ENCODE measurements around the gene LYAR.

LYAR gene

DNA sequence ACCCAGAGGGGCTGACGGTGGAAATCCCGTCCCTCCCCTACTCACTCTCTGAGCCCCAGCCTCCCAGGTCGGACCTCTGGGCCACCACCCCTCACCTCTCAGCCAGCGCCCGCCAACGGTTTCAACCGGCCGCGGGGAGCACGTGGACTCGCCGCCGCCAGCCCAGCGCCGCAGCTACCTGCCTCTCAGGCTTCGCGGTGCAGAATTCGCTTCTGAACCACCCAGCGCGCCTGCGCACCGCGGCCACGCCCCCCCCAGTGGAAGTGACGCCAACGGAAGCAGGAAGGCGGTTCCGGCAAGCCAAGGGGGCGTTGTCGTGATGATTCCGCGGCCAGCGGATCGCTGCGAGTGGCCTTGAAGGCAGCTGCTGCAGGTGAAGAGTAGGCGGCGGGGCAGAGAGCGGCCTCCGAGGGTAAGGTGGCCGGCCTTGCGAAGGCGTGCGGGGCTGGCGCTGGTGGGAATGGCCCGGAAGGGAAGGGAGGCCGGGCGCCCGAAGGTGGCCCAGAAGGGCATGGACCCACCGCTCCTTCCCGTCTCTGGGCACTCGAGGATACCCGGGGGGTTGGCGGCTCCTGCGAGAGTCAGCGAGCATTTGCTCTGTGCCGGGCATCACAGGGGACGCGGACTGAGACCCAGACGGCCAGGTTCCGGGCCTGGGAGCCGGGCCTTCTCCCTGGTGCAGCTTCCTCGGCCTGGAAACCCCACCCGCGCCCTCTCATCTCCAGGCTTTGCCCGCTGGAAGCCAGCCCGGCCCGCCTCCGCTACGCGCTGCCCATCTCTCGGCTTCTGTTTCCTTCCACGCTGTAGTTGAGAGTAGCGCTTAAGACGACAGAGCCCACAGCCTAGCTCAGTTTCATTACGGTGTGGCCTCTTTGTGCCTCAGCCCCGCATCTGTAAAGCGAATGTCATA is at the start of gene LYAR, which contains the start of gene ZBTB49:
LYAR (minus strand) TSS at position 214 of the 910 bp plus-strand sequence. CDS start 6,412 bp downstream, outside the sequence.
ZBTB49 (plus strand) TSS at position 311 of the 910 bp plus-strand sequence. CDS start 9,695 bp downstream, outside the sequence.
- in situ Hi-C loops (cut with HindIII; ENCODE audit: low sequenced_read_pairs) = no loop called here

DNA sequence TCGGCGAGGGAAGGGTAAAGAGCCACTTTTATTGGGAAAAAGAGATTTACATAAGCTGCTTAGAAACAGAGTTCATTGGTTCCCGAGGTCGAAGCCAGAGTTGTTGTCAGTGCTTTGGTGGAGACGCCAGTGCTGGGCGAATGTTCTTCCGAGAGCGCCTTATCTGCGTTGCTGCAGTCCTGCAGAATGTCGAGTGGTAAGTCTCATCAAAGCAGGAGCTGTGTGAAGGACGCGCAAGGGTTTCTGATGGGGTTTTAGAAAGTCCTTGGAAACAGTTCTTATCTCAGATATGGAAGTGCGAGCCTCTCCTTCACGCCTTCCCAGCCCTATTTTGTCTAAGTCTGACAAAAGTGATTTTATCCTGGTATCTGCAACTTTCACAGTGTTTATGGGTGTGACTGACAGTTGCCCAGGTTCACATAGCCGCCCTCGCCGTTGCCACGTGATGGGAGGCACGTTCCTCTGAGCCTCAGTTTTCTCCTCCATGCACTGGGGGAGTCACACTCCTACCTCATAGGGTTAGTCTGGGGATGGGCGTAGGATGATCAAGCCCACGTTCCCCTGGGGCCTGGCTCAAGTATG is 49.6 kb upstream of the LYAR start:
- in situ Hi-C loops (cut with HindIII; ENCODE audit: low sequenced_read_pairs) = no loop called here

GRCh38 chr4:4338210-4339001 is 48.5 kb upstream of the LYAR start:
- in situ Hi-C loops (cut with HindIII; ENCODE audit: low sequenced_read_pairs) = no loop called here

GRCh38 chr4:4334798-4335520 is 45.0 kb upstream of the LYAR start:
- in situ Hi-C loops (cut with HindIII; ENCODE audit: low sequenced_read_pairs) = no loop called here

DNA sequence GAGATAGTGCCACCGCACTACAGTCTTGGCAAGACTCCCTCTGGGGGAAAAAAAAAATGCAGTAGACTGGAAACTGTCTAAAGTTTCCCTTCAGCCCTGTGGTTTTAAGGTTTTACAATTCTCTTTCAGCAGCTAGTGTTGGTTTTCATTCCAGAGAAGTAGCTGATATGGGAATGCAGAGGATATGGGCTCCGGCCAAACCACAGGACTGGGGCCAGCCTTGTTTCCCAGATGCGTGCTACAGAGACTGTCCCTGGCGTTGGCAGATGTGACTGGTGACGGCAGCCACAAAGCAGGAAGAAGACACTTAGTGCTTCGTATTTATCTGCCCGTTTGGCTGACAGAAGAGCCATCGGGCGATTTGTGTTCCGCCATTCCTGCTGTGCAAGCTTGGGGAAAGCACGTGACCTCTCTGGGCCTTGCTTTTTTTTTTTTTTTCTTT is 43.3 kb upstream of the LYAR start:
- in situ Hi-C loops (cut with HindIII; ENCODE audit: low sequenced_read_pairs) = no loop called here

GRCh38 chr4:4332529-4332928 is 42.6 kb upstream of the LYAR start:
- in situ Hi-C loops (cut with HindIII; ENCODE audit: low sequenced_read_pairs) = no loop called here

DNA sequence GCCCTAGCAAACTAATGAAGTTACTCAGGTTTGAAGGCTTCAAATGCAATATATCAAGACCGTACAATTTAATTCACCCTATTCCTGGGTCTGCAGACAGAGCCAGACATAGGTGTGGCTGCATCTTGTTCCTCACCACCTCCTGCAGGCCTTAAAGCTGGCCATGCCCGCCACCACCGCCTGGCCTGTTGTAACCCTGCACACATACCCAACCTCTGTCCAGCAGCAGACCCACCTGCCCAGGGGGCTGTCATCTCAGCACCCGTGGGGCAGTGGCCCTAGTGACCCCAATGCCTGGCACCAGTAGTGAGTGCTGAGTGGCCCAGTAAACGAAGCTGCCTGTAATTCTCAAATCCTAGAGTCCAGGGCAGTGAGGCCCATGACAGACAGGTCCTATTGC is 40.8 kb upstream of the LYAR start:
- in situ Hi-C loops (cut with HindIII; ENCODE audit: low sequenced_read_pairs) = no loop called here

GRCh38 chr4:4329496-4329895 is 39.5 kb upstream of the LYAR start:
- in situ Hi-C loops (cut with HindIII; ENCODE audit: low sequenced_read_pairs) = no loop called here

GRCh38 chr4:4328840-4329239 is 38.9 kb upstream of the LYAR start:
- in situ Hi-C loops (cut with HindIII; ENCODE audit: low sequenced_read_pairs) = no loop called here

- in situ Hi-C loops (cut with HindIII; ENCODE audit: low sequenced_read_pairs) = no loop called here
Observed at GRCh38 chr4:4328206-4328605, 38.3 kb upstream of the LYAR start.

DNA sequence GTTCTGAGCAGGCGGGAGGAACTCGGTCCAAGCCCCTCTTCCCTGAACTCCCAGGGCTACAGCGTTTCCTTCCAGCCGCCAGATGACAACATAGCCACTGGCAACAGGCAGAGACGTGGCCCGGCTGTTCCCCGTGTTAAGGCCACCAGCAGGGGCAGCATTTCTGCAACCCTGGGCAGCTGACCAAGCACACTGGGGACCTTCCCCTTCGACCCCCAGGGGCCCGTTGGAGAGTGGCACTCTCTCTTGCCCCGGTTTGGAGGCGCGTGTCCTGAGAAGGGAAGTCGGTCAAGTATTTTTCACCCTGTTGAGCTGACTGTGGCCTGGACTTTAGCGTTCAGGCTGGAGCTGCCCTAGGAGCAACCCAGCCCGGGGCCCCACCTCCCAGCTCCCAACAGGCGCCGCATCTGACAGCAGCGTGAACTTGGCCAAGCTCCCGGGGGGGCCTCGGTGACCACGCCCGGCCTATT is 37.7 kb upstream of the LYAR start:
- in situ Hi-C loops (cut with HindIII; ENCODE audit: low sequenced_read_pairs) = no loop called here

DNA sequence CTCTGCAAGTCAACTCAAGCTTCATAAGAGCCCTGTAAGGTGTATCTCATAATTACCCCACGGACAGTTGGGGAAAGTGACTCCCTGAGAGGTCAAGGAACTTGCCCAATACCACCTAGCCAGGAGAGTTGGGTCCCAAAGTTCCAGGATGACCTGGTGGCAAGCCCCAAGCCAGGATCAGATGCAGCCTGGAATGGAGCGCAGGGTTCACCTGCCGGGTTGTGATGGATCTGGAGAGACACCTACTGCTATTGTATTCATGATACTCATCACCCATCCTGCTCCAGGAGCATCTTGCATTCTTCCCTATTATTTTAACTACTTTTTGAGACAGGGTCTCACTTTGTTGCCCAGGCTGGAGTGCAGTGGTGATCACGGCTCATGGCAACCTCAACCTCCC is 36.2 kb upstream of the LYAR start:
- in situ Hi-C loops (cut with HindIII; ENCODE audit: low sequenced_read_pairs) = no loop called here

GRCh38 chr4:4325321-4325720 is 35.4 kb upstream of the LYAR start:
- in situ Hi-C loops (cut with HindIII; ENCODE audit: low sequenced_read_pairs) = no loop called here

GRCh38 chr4:4323705-4324534 is 34.0 kb upstream of the LYAR start:
- in situ Hi-C loops (cut with HindIII; ENCODE audit: low sequenced_read_pairs) = no loop called here

DNA sequence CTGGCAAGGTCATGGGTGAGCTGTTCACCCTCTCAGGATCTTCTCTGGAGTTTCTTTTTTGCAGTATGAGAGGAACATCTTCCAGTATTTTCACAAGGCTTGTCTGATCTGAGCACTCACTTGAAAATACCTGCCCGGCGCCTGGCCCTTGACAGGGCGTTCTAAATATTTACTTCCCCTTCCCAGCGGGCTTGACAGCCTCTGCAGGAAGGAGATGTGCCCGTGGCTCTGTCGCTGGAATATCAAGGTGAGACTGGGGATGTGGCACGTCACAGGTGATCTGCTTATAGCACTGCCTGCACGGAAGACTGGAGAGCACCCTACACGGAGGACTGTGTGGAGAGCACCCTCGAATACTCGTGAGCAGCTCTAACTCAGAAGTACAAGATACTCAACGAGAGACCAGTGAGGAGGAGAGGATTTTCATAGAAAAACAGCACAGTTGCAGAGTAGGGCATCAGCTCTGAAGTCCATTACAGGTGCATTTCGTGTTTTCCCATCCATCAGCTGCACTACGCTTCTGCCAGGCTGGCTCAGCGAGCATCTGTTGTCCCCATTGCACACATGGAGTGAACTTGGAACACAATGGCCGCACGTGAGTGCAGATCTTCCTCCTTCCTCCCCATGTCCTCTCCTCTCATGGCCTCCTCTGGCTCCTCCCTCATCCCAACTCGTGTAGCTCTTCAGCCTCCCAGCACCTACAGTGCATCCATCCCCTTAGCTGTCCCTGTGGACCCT is 32.2 kb upstream of the LYAR start:
- in situ Hi-C loops (cut with HindIII; ENCODE audit: low sequenced_read_pairs) = no loop called here

- in situ Hi-C loops (cut with HindIII; ENCODE audit: low sequenced_read_pairs) = no loop called here
Observed at GRCh38 chr4:4320951-4321714, 31.2 kb upstream of the LYAR start.

- in situ Hi-C loops (cut with HindIII; ENCODE audit: low sequenced_read_pairs) = no loop called here
Observed at GRCh38 chr4:4320528-4320927, 30.6 kb upstream of the LYAR start.

Data from endothelial cell of hepatic sinusoid (primary cell).